ENCODE data around the gene PPP2R2C. TPM values are rescaled to one million over a fixed set of nuclear protein-coding genes. Genes with fewer than 3 reads are reported as not detected.

Gene PPP2R2C
- total RNA-seq, 1 experiment from 2014 or later = not detected

GRCh38 chr4:6345866-6346265 is 126.5 kb downstream of the PPP2R2C start:
- Histone ChIP-seq H3K9me3 (ENCODE audit: low read depth, low read length, poor library complexity, severe bottlenecking) (no peaks in the 10 kb centered on the region), H3K36me3 (ENCODE audit: insufficient read depth, low read length, poor library complexity, severe bottlenecking) (no peaks in the 10 kb centered on the region), H3K27me3 (replicated peaks; ENCODE audit: insufficient read depth, low read depth, low read length, poor library complexity) (peaks cover 18% of the 10 kb centered on the region), H3K27ac (ENCODE audit: low read depth, low read length, poor library complexity, severe bottlenecking) (no peak overlapping the region), H3K4me1 (ENCODE audit: insufficient read depth, low read length, poor library complexity, severe bottlenecking) (no peaks in the 10 kb centered on the region), H3K4me3 (ENCODE audit: low read depth, low read length, poor library complexity, severe bottlenecking) (no peak overlapping the region)
- ChIA-PET POLR2A (ENCODE audit: low non-redundant PET) (no interaction called here), CTCF (no interaction called here)
- no TSS peak for BruUV-seq (replicated peaks)
- DNase-seq (ENCODE audit: low spot score) = no peak
- no peak for TF ChIP-seq CTCF (conservative IDR thresholded peaks at IDR 0.05; ENCODE audit: low read depth, low read length)
- TF ChIP-seq EZH2 (IDR thresholded peaks at IDR 0.05; ENCODE audit: borderline replicate concordance, low read depth, low read length, poor library complexity, severe bottlenecking) = no peak
- intact Hi-C loops (cut with micrococcal nuclease; ENCODE audit: unreplicated experiment) = no loop called here

GRCh38 chr4:6345096-6345830 is 127.2 kb downstream of the PPP2R2C start:
- H3K27me3 ChIP-seq (replicated peaks; ENCODE audit: insufficient read depth, low read depth, low read length, poor library complexity) = peaks cover 18% of the 10 kb centered on the region
- TF ChIP-seq EZH2 (IDR thresholded peaks at IDR 0.05; ENCODE audit: borderline replicate concordance, low read depth, low read length, poor library complexity, severe bottlenecking) (no peak), CTCF (conservative IDR thresholded peaks at IDR 0.05; ENCODE audit: low read depth, low read length) (no peak)
- CTCF ChIA-PET = no interaction called here
- no peaks in the 10 kb centered on the region for H3K4me1 ChIP-seq (ENCODE audit: insufficient read depth, low read length, poor library complexity, severe bottlenecking)
- H3K27ac ChIP-seq (ENCODE audit: low read depth, low read length, poor library complexity, severe bottlenecking) = no peak overlapping the region
- no peak for DNase-seq (ENCODE audit: low spot score)
- intact Hi-C loops (cut with micrococcal nuclease; ENCODE audit: unreplicated experiment) = no loop called here
- H3K4me3 ChIP-seq (ENCODE audit: low read depth, low read length, poor library complexity, severe bottlenecking) = no peak overlapping the region
- no TSS peak for BruUV-seq (replicated peaks)
- no peaks in the 10 kb centered on the region for H3K36me3 ChIP-seq (ENCODE audit: insufficient read depth, low read length, poor library complexity, severe bottlenecking)
- no peaks in the 10 kb centered on the region for H3K9me3 ChIP-seq (ENCODE audit: low read depth, low read length, poor library complexity, severe bottlenecking)
- POLR2A ChIA-PET (ENCODE audit: low non-redundant PET) = no interaction called here

- Histone ChIP-seq H3K4me3 (ENCODE audit: low read depth, low read length, poor library complexity, severe bottlenecking) (no peak overlapping the region), H3K4me1 (ENCODE audit: insufficient read depth, low read length, poor library complexity, severe bottlenecking) (no peaks in the 10 kb centered on the region), H3K27me3 (replicated peaks; ENCODE audit: insufficient read depth, low read depth, low read length, poor library complexity) (peaks cover 22% of the 10 kb centered on the region), H3K27ac (ENCODE audit: low read depth, low read length, poor library complexity, severe bottlenecking) (no peak overlapping the region), H3K36me3 (ENCODE audit: insufficient read depth, low read length, poor library complexity, severe bottlenecking) (no peaks in the 10 kb centered on the region), H3K9me3 (ENCODE audit: low read depth, low read length, poor library complexity, severe bottlenecking) (no peaks in the 10 kb centered on the region)
- intact Hi-C loops (cut with micrococcal nuclease; ENCODE audit: unreplicated experiment) = no loop called here
- ChIA-PET CTCF (no interaction called here), POLR2A (ENCODE audit: low non-redundant PET) (no interaction called here)
- no TSS peak for BruUV-seq (replicated peaks)
- no peak for DNase-seq (ENCODE audit: low spot score)
- TF ChIP-seq CTCF (conservative IDR thresholded peaks at IDR 0.05; ENCODE audit: low read depth, low read length) (no peak), EZH2 (IDR thresholded peaks at IDR 0.05; ENCODE audit: borderline replicate concordance, low read depth, low read length, poor library complexity, severe bottlenecking) (no peak)
Measured at GRCh38 chr4:6343939-6344408, 128.4 kb downstream of the PPP2R2C start.
